Measurements from ENCODE around the gene TMEM239.

The TMEM239 gene

GRCh38 chr20:2849529-2849928 lies 33.4 kb downstream of the TMEM239 start:
- DNase-seq (ENCODE audit: low read depth), result no peak

- no peak for DNase-seq (ENCODE audit: low read depth)
These were observed 34.9 kb downstream of the TMEM239 start for GRCh38 chr20:2851086-2851485.

- DNase-seq (ENCODE audit: low read depth), result no peak
These were observed 42.4 kb downstream of the TMEM239 start for GRCh38 chr20:2858591-2858990.

- DNase-seq (ENCODE audit: low read depth), result no peak
These were observed 43.4 kb downstream of the TMEM239 start for GRCh38 chr20:2859330-2860121.

- DNase-seq (ENCODE audit: low read depth), result no peak
These were observed 48.5 kb downstream of the TMEM239 start for GRCh38 chr20:2864626-2865025.

GRCh38 chr20:2865101-2865500 lies 48.9 kb downstream of the TMEM239 start:
- DNase-seq (ENCODE audit: low read depth), result no peak

- DNase-seq (ENCODE audit: low read depth), result no peak
These were observed 49.5 kb downstream of the TMEM239 start for GRCh38 chr20:2865630-2866029.

- no peak for DNase-seq (ENCODE audit: low read depth)
These were observed 50.1 kb downstream of the TMEM239 start for GRCh38 chr20:2866236-2866635.

GRCh38 chr20:2867081-2867864 lies 51.1 kb downstream of the TMEM239 start:
- no peak for DNase-seq (ENCODE audit: low read depth)

Measured in ELR (cell line).